ENCODE measurements around the gene DUSP23. TPM values are rescaled to one million over a fixed set of nuclear protein-coding genes. Genes with fewer than 3 reads are reported as not detected.
A peak's percentile ranks its signal among the peaks of the same experiment; 100 is the strongest.

DUSP23 gene
- total RNA-seq, 1 donor from 2014 or later, result 15.7 TPM

- intact Hi-C loops (cut with micrococcal nuclease), result loop anchor here (2.0 to 5.0 kb wide), 2 partner anchors 17 to 570 kb away; no protein-coding TSS in a partner anchor
- no peak overlapping the region for H3K27ac Mint-ChIP-seq
- ATAC-seq (ENCODE audit: low read depth) (no peak), DNase-seq (no peak)
- H3K4me1 Mint-ChIP-seq, result peaks cover 12% of the 10 kb centered on the region
- ChIA-PET POLR2A (interaction anchor here (0.5 kb wide), 1 partner anchor 421 kb away, joined by 4 read pairs; no protein-coding TSS in a partner anchor), CTCF (no interaction called here)
- peaks cover 3% of the 10 kb centered on the region for H3K27me3 Mint-ChIP-seq
- TF ChIP-seq CTCF (IDR thresholded peaks at IDR 0.05), result no peak
- H3K9me3 Mint-ChIP-seq, result no peaks in the 10 kb centered on the region
- H3K4me3 Mint-ChIP-seq, result peak overlapping the region; percentile 83
- no peaks in the 10 kb centered on the region for H3K36me3 Mint-ChIP-seq (ENCODE audit: low read depth)
Measured at GRCh38 chr1:159781992-159782391, 1.2 kb downstream of the DUSP23 start.

- intact Hi-C loops (cut with micrococcal nuclease), result loop anchor here (5.0 kb wide), 1 partner anchor 571 kb away; no protein-coding TSS in a partner anchor
- Mint-ChIP-seq H3K27me3 (no peaks in the 10 kb centered on the region), H3K4me3 (no peak overlapping the region), H3K27ac (no peak overlapping the region), H3K4me1 (peaks cover 12% of the 10 kb centered on the region), H3K36me3 (ENCODE audit: low read depth) (no peaks in the 10 kb centered on the region), H3K9me3 (no peaks in the 10 kb centered on the region)
- ChIA-PET POLR2A (no interaction called here), CTCF (no interaction called here)
- ATAC-seq (ENCODE audit: low read depth), result no peak
- DNase-seq, result no peak
- TF ChIP-seq CTCF (IDR thresholded peaks at IDR 0.05), result no peak
Measured at GRCh38 chr1:159783724-159784123, 3.0 kb downstream of the DUSP23 start.

GRCh38 chr1:159786465-159786864 lies 5.7 kb downstream of the DUSP23 start:
- peaks cover under 1% of the 10 kb centered on the region for H3K27me3 Mint-ChIP-seq
- no peak overlapping the region for H3K27ac Mint-ChIP-seq
- peaks cover under 1% of the 10 kb centered on the region for H3K4me1 Mint-ChIP-seq
- ATAC-seq (ENCODE audit: low read depth) (no peak), DNase-seq (no peak)
- intact Hi-C loops (cut with micrococcal nuclease), result no loop called here
- TF ChIP-seq CTCF (IDR thresholded peaks at IDR 0.05), result no peak
- H3K4me3 Mint-ChIP-seq, result no peak overlapping the region
- ChIA-PET CTCF (interaction anchor here (2.8 kb wide), 1 partner anchor 13 kb away, joined by 9 read pairs; no protein-coding TSS in a partner anchor), POLR2A (no interaction called here)
- H3K36me3 Mint-ChIP-seq (ENCODE audit: low read depth), result no peaks in the 10 kb centered on the region
- H3K9me3 Mint-ChIP-seq, result no peaks in the 10 kb centered on the region

GRCh38 chr1:159786966-159787365 lies 6.2 kb downstream of the DUSP23 start:
- Mint-ChIP-seq H3K4me1 (no peaks in the 10 kb centered on the region), H3K36me3 (ENCODE audit: low read depth) (no peaks in the 10 kb centered on the region), H3K27ac (no peak overlapping the region), H3K9me3 (no peaks in the 10 kb centered on the region), H3K27me3 (peaks cover 3% of the 10 kb centered on the region), H3K4me3 (no peak overlapping the region)
- CTCF ChIA-PET, result interaction anchor here (2.8 kb wide), 1 partner anchor 12 kb away, joined by 9 read pairs; no protein-coding TSS in a partner anchor
- intact Hi-C loops (cut with micrococcal nuclease), result no loop called here
- no peak for TF ChIP-seq CTCF (IDR thresholded peaks at IDR 0.05)
- DNase-seq, result no peak
- no peak for ATAC-seq (ENCODE audit: low read depth)
- POLR2A ChIA-PET, result no interaction called here

GRCh38 chr1:159790237-159790917 lies 9.6 kb downstream of the DUSP23 start:
- Mint-ChIP-seq H3K27ac (no peak overlapping the region), H3K4me3 (no peak overlapping the region), H3K36me3 (ENCODE audit: low read depth) (no peaks in the 10 kb centered on the region), H3K4me1 (no peaks in the 10 kb centered on the region), H3K27me3 (peaks cover 11% of the 10 kb centered on the region), H3K9me3 (no peaks in the 10 kb centered on the region)
- POLR2A ChIA-PET, result no interaction called here
- CTCF ChIA-PET, result interaction anchor here (0.8 to 1.2 kb wide), 7 partner anchors 10 to 576 kb away, joined by 3 to 5 read pairs (median 3); partner anchors contain the start of genes DUSP23 and FCRL6
- DNase-seq (no peak), ATAC-seq (ENCODE audit: low read depth) (no peak)
- TF ChIP-seq CTCF (IDR thresholded peaks at IDR 0.05), result peak; percentile 34
- intact Hi-C loops (cut with micrococcal nuclease), result loop anchor here (1.0 to 5.0 kb wide), 2 partner anchors 10 to 658 kb away; partner anchors contain the start of gene DUSP23

Data from activated B cell treated with CpG ODN at 0.5 μM for 24 hours (primary cell).